ENCODE measurements around the gene CCSER1.

Gene CCSER1

DNA sequence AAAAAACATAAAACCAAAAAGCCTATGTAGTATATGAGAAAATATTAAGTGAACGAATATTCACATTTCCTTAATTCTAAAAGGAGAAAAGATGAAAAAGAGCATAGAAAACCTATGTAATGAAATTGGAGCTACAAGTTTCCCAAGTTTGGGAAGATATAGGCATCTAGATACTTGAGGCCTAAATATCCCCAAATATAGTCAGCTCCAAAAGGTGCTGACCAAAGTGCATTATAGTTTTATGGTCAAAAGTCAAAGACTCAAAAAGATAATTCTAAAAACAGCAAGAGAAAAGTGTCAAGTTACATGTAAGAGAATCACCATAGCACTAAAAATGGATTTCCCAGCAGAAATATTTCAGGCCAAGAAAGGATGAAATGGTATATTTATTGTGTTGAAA lies 1502.9 kb downstream of the CCSER1 start:
- no peak for DNase-seq

- DNase-seq: no peak
These were observed 1503.6 kb downstream of the CCSER1 start for GRCh38 chr4:91630764-91631163.

DNA sequence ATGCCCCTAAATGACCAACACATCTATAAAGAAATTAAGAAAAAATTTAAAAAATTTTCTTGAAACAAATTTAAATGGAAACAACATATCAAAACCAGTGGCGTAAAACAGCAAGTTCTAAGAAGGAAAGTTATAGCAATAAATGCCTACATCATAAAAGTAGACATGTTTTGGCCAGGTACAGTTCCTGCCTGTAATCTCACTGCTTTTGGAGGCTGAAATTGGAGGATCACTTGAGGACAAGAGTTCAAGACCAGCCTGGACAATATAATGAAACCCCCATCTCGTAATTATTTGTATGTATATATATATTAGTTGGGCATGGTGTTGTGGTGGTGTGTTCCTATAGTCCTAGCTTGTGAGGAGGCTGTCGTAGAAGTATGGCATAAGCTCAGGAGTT lies 1504.1 kb downstream of the CCSER1 start:
- no peak for DNase-seq

- no peak for DNase-seq
These were observed 1508.9 kb downstream of the CCSER1 start for GRCh38 chr4:91636083-91636482.
